Activated CD4-positive, CD25-positive, alpha-beta regulatory T cell (primary cell): Measurements from ENCODE around the gene GAB2.
"Not testable (repeated sequence)": the region's sequence is repeated elsewhere in the genome, so short reads cannot be mapped to it uniquely, and the experiment has no call there.

Source experiments
- DNase-seq, 4 experiments: peaks; one replicate each; lab custom pipeline; 2025; lab: John Stamatoyannopoulos, UW

Gene GAB2

GRCh38 chr11:78313181-78313795 lies 104.3 kb downstream of the GAB2 start:
- DNase-seq = no peak

- no peak for DNase-seq
Observed at GRCh38 chr11:78312712-78313111, 104.9 kb downstream of the GAB2 start.

- no peak for DNase-seq
Observed at GRCh38 chr11:78311702-78312371, 105.8 kb downstream of the GAB2 start.

GRCh38 chr11:78310500-78310909 lies 107.1 kb downstream of the GAB2 start:
- DNase-seq = no peak

DNA sequence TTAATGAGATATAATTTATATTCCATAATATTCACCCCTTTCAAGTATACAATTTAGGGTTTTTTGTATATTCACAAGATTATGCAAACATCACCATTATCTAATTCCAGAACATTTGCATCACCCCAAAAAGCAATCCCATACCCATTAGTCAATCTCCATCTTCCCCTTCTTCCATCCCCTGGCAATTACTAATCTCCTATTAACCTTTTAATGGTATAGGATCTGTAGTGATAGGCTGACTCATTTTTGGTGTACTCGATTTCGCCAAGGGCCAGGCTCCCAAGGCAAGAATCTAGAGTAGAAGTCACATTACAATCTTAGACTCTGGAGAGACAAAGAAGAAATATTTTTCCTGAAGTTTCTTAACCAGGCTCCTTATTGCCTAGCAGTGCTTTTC lies 113.4 kb downstream of the GAB2 start:
- no peak for DNase-seq

GRCh38 chr11:78300108-78300839 lies 117.3 kb downstream of the GAB2 start:
- DNase-seq = no peak

GRCh38 chr11:78299000-78299710 lies 118.5 kb downstream of the GAB2 start:
- no peak for DNase-seq

DNA sequence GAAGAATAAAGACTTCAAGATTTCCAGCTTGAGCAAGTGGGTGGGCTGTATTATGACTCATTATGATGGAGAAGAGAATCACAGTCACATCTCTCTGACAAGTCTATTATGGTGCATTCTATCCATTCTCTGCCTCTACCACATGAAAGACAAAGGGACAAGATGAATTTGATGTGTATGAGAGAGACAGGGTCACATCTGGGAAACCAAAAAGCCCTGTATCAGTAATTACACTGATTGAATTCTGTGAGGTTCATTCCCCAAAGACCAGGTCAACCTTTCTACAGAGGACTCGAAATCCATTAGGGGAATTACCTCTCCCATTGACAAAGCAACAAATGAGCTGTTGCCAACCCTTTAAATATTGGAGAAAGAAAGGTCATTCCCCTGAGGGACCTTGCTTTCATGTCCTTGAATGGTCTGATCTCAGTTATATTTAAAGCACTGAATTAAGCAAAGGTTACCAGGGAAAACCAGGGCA lies 119.3 kb downstream of the GAB2 start:
- no peak for DNase-seq

DNA sequence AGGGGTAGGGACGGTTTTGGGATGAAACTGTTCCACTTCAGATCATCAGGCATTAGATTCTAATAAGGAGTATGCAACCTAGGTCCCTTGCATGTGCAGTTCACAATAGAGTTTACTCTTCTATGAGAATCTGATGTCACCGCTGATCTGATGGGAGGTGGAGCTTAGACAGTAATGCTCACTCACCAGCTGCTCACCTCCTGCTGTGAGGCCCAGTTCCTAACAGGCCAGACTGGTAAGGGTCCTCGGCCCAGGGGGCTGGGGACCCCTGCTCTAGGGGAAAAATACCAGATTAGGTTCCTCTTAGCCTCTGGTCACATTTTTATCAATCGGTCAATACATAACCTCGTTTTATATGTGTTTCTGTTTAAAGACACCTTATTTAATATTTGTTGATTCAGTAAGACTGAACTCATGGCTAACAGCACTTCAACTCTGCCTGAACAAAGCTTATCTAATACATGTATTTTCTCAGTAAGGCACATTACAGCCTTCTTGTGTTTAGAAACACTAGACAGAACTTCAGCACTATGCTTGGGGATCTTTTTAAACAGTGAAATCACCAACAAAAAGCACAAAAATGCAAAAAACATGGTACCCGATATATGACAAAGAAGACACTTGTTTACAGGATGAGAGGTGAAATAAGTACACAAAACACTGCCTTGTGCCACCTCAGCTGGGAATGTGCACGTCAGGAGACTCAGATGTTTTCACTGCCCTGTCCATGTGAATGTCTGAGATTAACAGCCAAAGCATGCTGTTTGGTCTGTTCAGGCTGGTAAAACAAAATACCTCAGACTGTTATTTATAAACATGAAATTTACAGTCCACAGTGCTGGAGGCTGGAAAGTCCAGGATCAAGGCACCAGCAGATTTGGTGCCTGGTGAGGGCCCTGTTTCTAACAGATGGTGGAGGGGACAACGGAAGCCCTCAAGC lies 121.4 kb downstream of the GAB2 start:
- no peak for DNase-seq

DNA sequence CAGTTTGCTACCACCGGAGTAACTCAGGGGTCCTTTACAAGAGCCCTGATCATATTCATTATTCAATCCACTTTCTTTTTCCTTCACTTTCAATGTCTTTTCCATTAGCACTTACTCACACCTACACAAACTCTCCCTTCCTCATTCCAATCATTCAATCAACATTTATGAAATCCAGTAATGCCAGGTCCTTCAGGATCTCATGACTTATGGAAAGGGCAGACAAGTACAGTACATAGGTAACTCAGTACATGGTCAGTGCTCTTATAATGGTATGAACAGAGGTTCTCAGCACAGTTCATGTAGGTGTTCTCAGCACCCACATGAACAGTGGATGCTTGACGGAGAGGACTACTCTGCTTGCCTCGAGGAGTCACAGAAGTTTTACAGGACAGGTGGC lies 122.3 kb downstream of the GAB2 start:
- no peak for DNase-seq

DNA sequence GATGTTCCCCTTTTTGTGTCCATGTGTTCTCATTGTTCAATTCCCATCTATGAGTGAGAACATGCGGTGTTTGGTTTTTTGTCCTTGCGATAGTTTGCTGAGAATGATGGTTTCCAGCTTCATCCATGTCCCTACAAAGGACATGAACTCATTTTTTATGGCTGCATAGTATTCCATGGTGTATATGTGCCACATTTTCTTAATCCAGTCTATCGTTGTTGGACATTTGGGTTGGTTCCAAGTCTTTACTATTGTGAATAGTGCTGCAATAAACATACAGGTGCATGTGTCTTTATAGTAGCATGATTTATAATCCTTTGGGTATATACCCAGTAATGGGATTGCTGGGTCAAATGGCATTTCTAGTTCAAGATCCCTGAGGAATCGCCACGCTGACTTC lies 123.5 kb downstream of the GAB2 start:
- DNase-seq = not testable (repeated sequence)

GRCh38 chr11:78293536-78293935 lies 124.1 kb downstream of the GAB2 start:
- no peak for DNase-seq

DNA sequence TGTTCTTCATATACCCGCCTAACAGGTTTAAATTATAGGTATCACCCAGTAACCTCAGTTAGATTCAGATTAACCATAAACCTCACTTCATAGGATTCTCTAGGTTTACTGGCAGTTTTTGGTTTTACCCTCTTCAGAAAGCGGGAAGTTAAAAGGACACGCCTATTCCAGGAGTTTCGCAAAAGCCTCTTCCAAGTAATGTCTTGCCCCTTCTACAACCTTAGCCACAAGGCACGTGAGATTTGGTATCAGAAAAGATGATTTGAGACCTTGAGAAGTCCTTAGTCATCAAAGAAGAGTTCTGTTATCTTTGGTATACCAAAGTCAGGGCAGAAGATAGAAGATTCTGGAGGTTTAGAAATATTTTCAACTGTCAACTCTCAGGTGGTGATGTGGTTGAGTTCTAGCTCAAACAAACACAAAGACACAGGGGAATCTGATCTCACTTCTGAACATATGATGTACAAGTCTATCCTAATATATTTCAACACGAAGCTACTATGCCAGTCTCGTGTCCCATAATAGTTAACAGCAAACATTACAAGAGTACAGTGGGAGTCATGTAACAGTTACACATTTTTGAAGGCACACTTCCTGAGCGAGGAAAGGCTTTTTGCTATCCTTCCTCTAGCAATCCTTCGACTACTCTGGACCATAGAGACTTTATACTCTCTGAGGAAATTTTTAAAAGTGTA lies 125.4 kb downstream of the GAB2 start:
- no peak for DNase-seq

GRCh38 chr11:78291503-78292108 lies 126.0 kb downstream of the GAB2 start:
- DNase-seq = no peak

DNA sequence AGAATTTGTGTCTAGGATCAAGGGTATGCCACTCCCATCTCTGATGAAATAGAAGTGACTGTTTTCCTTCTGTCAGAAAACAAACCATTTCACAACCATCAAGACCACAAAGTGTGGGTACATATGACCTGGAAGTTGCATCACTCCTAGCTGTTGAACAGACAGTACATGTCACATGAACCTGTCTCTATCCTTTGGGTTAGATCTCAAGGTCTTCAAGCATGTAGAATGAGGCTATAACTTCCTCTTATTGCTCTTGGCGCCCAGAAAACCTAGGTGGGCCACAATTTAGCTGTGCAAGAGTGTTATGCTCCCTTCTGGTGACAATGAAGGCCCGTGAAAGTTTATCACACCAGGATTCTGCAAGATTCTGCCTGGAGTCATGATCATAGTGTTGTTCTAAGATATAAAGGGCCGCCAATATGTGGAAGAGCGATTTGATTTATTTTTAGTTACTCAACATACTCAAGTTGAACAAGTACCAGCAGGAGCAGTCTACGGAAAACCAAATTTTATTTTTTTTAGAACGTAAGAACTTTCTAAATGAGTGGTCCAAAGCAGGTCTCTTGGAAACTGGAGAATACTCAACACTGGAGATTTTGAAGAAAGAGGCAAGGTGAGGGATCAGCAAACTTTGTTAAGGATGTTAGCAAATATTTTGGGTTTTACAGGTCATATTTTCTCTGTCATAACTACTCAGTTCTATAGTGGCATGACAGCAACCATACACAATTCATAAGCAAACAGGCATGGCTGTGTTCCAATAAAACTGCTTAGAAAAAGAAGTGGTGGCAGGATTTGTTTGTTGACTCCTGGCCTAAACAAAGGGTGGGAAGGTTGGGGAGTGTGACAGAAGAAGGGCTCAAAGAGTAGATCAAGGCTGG lies 127.1 kb downstream of the GAB2 start:
- no peak for DNase-seq

DNA sequence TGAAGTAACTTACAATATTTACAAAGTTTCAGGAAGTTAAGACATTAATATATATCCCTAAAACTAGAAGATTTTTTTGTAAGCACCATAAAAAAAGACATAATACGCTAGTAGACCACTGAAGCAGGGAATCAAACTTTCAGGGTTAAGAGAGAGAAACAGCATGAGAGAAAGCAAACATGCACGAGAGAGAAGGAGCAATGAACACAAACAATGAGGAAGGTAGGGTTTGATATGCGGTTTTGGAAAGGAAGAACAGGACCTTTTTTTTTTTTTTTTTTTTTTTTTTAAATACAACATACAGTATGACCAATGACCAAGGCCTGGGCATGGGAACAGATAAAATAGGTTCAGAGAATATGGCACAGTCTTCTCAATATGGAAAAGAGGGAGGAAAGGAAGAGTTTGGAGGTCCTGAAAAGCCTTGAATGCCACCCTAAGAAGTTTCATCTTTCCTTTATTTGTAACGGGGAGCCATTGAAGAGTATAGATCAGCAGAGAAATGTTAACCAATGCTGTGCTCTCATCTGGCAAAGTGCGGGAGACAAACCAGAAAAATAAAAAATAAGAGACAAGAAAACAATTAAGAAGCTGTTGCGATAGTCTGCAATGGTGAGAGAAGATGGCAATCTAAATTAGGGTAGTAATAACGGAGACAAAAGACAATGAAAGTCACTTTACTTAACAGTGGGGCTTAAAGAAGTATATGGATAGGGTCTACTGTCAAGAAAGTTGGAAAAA lies 127.9 kb downstream of the GAB2 start:
- no peak for DNase-seq

- no peak for DNase-seq
Observed at GRCh38 chr11:78284260-78284659, 133.4 kb downstream of the GAB2 start.

GRCh38 chr11:78282821-78283220 lies 134.8 kb downstream of the GAB2 start:
- no peak for DNase-seq

GRCh38 chr11:78281511-78281910 lies 136.1 kb downstream of the GAB2 start:
- DNase-seq = no peak
